ENCODE measurements around the gene MICALL2. TPM values are rescaled to one million over a fixed set of nuclear protein-coding genes. Genes with fewer than 3 reads are reported as not detected.

Gene MICALL2
- total and polyA plus RNA-seq, 2 donors (not counting 1 experiment from before 2014, with no cell fraction given) = 11.7 to 60.1 TPM

DNA sequence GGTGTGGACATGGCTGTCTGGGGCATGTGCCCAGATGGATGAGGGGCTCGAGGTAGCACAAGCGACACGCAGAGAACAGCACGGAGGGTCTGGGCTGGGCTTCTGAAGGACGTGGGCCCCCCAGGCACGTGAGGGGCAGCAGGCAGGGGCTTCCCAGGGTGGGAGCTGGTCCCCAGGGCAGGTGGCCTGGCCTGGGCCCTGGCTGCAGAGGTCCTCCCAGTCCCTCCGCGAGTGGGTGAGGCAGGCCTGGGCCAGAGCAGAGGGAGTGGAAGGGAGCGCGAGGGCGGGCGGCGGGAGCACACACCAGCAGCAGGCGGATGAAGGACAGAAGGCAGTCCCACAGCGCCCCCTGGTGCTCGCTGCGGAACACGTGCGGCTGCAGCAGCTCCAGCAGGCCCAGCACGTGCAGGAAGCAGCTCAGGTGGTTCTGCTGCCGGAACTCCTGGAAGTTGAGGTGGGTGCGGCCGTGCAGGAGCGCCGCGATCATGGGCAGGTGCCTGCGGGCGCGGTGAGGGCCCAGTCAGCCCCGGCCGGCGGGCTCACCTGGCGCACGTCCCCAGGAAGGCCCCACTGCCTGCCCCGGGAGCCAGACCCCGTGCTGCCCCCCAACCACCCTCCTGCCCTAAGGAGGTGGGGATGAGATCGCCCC is 14.7 kb upstream of the MICALL2 start:
- H3K4me2 ChIP-seq (ENCODE audit: extremely low read depth, insufficient read depth, low read length) = no peak overlapping the region
- peaks cover 28% of the 10 kb centered on the region for H3K36me3 ChIP-seq (ENCODE audit: control insufficient read depth, insufficient read depth, low read length)
- no peaks in the 10 kb centered on the region for H3K9me3 ChIP-seq (ENCODE audit: control insufficient read depth, insufficient read depth, low read depth, low read length)
- H2AFZ ChIP-seq (ENCODE audit: low read length) = no peak overlapping the region
- TF ChIP-seq, protein P1, sequence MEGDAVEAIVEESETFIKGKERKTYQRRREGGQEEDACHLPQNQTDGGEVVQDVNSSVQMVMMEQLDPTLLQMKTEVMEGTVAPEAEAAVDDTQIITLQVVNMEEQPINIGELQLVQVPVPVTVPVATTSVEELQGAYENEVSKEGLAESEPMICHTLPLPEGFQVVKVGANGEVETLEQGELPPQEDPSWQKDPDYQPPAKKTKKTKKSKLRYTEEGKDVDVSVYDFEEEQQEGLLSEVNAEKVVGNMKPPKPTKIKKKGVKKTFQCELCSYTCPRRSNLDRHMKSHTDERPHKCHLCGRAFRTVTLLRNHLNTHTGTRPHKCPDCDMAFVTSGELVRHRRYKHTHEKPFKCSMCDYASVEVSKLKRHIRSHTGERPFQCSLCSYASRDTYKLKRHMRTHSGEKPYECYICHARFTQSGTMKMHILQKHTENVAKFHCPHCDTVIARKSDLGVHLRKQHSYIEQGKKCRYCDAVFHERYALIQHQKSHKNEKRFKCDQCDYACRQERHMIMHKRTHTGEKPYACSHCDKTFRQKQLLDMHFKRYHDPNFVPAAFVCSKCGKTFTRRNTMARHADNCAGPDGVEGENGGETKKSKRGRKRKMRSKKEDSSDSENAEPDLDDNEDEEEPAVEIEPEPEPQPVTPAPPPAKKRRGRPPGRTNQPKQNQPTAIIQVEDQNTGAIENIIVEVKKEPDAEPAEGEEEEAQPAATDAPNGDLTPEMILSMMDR (conservative IDR thresholded peaks at IDR 0.05 in 1 of 2, IDR thresholded peaks at IDR 0.05 in 1 of 2; ENCODE audit: low read depth in 1 of 2, low read length in 2 of 2) = peak; percentile 68 to 82
- no peak for TF ChIP-seq EZH2 (IDR thresholded peaks at IDR 0.05; ENCODE audit: low read length, missing control alignments)
- H3K79me2 ChIP-seq (ENCODE audit: control insufficient read depth, insufficient read depth, low read length) = no peaks in the 10 kb centered on the region
- H3K9ac ChIP-seq (ENCODE audit: insufficient read depth, low read length) = no peak overlapping the region
- H3K4me1 ChIP-seq (ENCODE audit: control insufficient read depth, extremely low read depth, insufficient read depth, low read length) = no peaks in the 10 kb centered on the region
- H3K27ac ChIP-seq (ENCODE audit: insufficient read depth, low read length) = no peak overlapping the region
- H3K27me3 ChIP-seq (ENCODE audit: control insufficient read depth, insufficient read depth, low read length) = no peaks in the 10 kb centered on the region
- no peak overlapping the region for H3K4me3 ChIP-seq (replicated peaks in 1 of 4; ENCODE audit: control extremely low read depth in 1 of 4, insufficient read depth in 1 of 4, low read depth in 3 of 4, low read length in 4 of 4)
- peak; percentile 68 to 83 for DNase-seq (ENCODE audit: low read depth in 2 of 2)
- H4K20me1 ChIP-seq (ENCODE audit: control insufficient read depth, extremely low read depth, insufficient read depth, low read length) = no peaks in the 10 kb centered on the region

DNA sequence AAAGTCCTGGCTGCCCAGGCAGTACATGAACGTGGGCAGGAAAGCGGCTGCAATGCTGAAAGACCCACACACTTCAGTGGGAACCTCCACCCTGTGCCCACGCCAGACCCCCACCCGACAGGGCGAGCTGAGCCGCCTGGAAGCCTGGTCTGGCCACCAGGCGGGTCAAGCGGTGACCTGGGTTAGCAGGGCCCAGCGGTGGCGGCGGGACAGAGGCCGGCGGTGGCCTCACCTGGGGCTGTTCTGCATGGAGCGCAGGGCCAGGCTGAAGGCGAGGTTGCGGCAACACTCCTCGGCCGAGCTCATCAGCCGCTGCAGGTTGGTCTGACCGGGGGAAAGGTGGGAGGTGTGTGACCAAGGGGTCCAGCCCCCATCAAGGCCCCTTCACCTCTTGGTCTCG is 11.6 kb upstream of the MICALL2 start:
- Histone ChIP-seq H3K4me3 (replicated peaks in 1 of 4; ENCODE audit: control extremely low read depth in 1 of 4, insufficient read depth in 1 of 4, low read depth in 3 of 4, low read length in 4 of 4) (no peak overlapping the region), H3K27me3 (ENCODE audit: control insufficient read depth, insufficient read depth, low read length) (no peaks in the 10 kb centered on the region), H4K20me1 (ENCODE audit: control insufficient read depth, extremely low read depth, insufficient read depth, low read length) (no peaks in the 10 kb centered on the region), H3K27ac (ENCODE audit: insufficient read depth, low read length) (no peak overlapping the region), H3K9me3 (ENCODE audit: control insufficient read depth, insufficient read depth, low read depth, low read length) (no peaks in the 10 kb centered on the region), H3K79me2 (ENCODE audit: control insufficient read depth, insufficient read depth, low read length) (no peaks in the 10 kb centered on the region), H3K9ac (ENCODE audit: insufficient read depth, low read length) (no peak overlapping the region), H3K36me3 (ENCODE audit: control insufficient read depth, insufficient read depth, low read length) (peaks cover 25% of the 10 kb centered on the region), H3K4me1 (ENCODE audit: control insufficient read depth, extremely low read depth, insufficient read depth, low read length) (peaks cover 7% of the 10 kb centered on the region), H2AFZ (ENCODE audit: low read length) (no peak overlapping the region), H3K4me2 (ENCODE audit: extremely low read depth, insufficient read depth, low read length) (no peak overlapping the region)
- DNase-seq (ENCODE audit: low read depth in 2 of 2) = no peak
- TF ChIP-seq, protein P1 (conservative IDR thresholded peaks at IDR 0.05 in 1 of 2, IDR thresholded peaks at IDR 0.05 in 1 of 2; ENCODE audit: low read depth in 1 of 2, low read length in 2 of 2) = no peak
- TF ChIP-seq EZH2 (IDR thresholded peaks at IDR 0.05; ENCODE audit: low read length, missing control alignments) = no peak

DNA sequence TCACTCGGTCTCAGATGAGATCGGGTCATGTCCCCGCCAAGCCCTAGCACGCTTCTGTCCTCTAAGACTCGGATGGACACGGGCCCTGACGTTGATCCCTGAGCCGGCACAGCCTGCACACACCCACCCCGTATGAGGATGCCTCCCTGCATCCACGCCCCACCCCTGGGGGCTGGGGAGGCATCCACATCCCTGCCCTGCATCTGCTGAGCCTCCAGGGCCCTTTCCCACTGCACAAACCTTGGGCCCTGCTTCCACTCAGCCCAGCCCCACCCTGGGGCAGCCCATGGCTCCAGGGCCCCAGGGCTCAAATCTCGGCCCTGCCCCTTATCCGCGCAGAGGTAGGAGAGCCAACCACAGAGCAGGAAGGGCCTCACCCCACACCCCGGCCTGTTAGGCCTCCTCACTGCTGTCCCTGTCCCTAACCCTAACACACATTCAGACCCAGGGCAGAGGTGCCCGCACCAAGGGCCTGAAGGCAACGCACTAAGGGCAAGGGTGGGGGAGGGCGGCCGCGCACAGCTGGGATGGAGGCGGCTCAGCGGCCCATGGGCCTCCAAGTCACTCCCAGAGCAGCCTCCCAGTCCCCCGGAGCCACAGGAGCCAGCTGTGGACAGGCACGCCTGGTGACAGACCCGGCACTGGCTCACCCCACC is 9.5 kb upstream of the MICALL2 start:
- Histone ChIP-seq H3K4me2 (ENCODE audit: extremely low read depth, insufficient read depth, low read length) (no peak overlapping the region), H4K20me1 (ENCODE audit: control insufficient read depth, extremely low read depth, insufficient read depth, low read length) (no peaks in the 10 kb centered on the region), H3K79me2 (ENCODE audit: control insufficient read depth, insufficient read depth, low read length) (no peaks in the 10 kb centered on the region), H2AFZ (ENCODE audit: low read length) (no peak overlapping the region), H3K27me3 (ENCODE audit: control insufficient read depth, insufficient read depth, low read length) (no peaks in the 10 kb centered on the region), H3K36me3 (ENCODE audit: control insufficient read depth, insufficient read depth, low read length) (peaks cover 20% of the 10 kb centered on the region), H3K4me3 (replicated peaks in 1 of 4; ENCODE audit: control extremely low read depth in 1 of 4, insufficient read depth in 1 of 4, low read depth in 3 of 4, low read length in 4 of 4) (no peak overlapping the region), H3K9me3 (ENCODE audit: control insufficient read depth, insufficient read depth, low read depth, low read length) (no peaks in the 10 kb centered on the region), H3K27ac (ENCODE audit: insufficient read depth, low read length) (no peak overlapping the region), H3K9ac (ENCODE audit: insufficient read depth, low read length) (no peak overlapping the region), H3K4me1 (ENCODE audit: control insufficient read depth, extremely low read depth, insufficient read depth, low read length) (peaks cover 7% of the 10 kb centered on the region)
- DNase-seq (ENCODE audit: low read depth in 2 of 2) = no peak
- no peak for TF ChIP-seq EZH2 (IDR thresholded peaks at IDR 0.05; ENCODE audit: low read length, missing control alignments)
- TF ChIP-seq, protein P1 (conservative IDR thresholded peaks at IDR 0.05 in 1 of 2, IDR thresholded peaks at IDR 0.05 in 1 of 2; ENCODE audit: low read depth in 1 of 2, low read length in 2 of 2) = no peak

Data from fibroblast of lung (primary cell).